ENCODE results near the gene IFT81.

DNA sequence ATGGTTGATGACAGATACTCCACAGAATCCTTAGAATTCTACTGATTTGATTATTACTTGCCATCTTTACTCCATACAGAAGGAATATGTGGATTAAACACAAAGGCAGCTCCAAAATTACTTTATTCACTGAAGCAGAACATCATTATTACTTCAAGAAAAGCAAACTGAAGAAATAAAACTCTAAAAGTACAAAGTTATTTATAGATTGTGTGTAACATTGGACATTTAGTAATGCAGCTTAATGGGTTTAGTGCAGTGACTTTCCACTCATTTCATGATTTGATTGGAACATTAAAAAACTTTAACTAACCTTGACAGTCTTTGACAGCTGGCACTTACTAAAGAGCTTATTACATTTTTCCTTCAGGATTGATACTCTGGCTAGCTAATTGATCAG lies 97.9 kb downstream of the IFT81 start:
- TF ChIP-seq, protein P1, sequence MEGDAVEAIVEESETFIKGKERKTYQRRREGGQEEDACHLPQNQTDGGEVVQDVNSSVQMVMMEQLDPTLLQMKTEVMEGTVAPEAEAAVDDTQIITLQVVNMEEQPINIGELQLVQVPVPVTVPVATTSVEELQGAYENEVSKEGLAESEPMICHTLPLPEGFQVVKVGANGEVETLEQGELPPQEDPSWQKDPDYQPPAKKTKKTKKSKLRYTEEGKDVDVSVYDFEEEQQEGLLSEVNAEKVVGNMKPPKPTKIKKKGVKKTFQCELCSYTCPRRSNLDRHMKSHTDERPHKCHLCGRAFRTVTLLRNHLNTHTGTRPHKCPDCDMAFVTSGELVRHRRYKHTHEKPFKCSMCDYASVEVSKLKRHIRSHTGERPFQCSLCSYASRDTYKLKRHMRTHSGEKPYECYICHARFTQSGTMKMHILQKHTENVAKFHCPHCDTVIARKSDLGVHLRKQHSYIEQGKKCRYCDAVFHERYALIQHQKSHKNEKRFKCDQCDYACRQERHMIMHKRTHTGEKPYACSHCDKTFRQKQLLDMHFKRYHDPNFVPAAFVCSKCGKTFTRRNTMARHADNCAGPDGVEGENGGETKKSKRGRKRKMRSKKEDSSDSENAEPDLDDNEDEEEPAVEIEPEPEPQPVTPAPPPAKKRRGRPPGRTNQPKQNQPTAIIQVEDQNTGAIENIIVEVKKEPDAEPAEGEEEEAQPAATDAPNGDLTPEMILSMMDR (IDR thresholded peaks at IDR 0.05), result no peak
- TF ChIP-seq POLR2A (IDR thresholded peaks at IDR 0.05), result no peak

Data from tibial nerve (tissue), 3 donors.